GM12878 (cell line): ENCODE results near the gene SPDYE17.
"Not testable (repeated sequence)": the region's sequence is repeated elsewhere in the genome, so short reads cannot be mapped to it uniquely, and the experiment has no call there.

Experiments
- JUND ChIP-seq: IDR thresholded peaks from 2 replicates; pipeline ENCODE4 v1.6.1; 2012; ENCODE audit warnings: low read depth, mild to moderate bottlenecking, low read length, improper control_type of control experiment, moderate library complexity
- NFYB ChIP-seq: IDR thresholded peaks from 2 replicates; pipeline ENCODE4 v1.6.1; 2011; ENCODE audit warnings: low read depth, mild to moderate bottlenecking, low read length, improper control_type of control experiment, moderate library complexity; ENCODE audit not compliant: insufficient read depth
- RAD21 ChIP-seq: IDR thresholded peaks from 2 replicates; pipeline ENCODE4 v1.6.1; 2011; ENCODE audit warnings: mild to moderate bottlenecking, low read depth, low read length, moderate library complexity; ENCODE audit not compliant: insufficient read depth
- TF ChIP-seq, protein P1 (sequence below), 3 experiments: IDR thresholded peaks in 2 of 3; conservative IDR thresholded peaks in 1 of 3; 2 replicates each; pipeline ENCODE4 v1.5.1; 2011; ENCODE audit warnings: low read depth in 3 of 3, low read length in 3 of 3, mild to moderate bottlenecking in 3 of 3, control low read depth in 2 of 3, moderate library complexity in 2 of 3, inconsistent platforms in 1 of 3, mixed read lengths in 1 of 3; ENCODE audit not compliant: control insufficient read depth in 2 of 3, insufficient read depth in 1 of 3; ENCODE audit errors: extremely low read depth in 1 of 3
- TF ChIP-seq, protein P2 (sequence below): fragments of 450-650 bp; IDR thresholded peaks from 2 replicates; pipeline ENCODE4 v1.6.1; 2016; ENCODE audit warnings: mild to moderate bottlenecking

DNA sequence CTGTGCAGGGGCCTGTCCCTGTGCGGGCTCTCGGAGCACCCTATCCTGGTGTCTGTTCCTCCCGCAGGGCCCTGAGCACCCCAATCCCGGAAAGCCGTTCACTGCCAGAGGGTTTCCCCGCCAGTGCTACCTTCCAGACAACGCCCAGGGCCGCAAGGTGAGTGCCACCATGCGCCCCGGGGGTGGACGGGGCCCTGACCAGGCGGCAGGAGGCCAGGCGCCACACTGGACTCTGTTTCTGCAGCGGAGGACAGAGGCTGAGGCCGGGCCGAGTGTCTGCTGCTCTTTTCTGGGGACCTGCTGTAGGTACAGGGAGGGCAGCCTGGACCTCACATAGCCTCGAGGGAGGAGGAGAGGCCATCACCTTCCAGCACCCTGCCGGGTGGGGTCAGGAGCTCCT lies 28.0 kb downstream of the SPDYE17 start:
- not testable (repeated sequence) for TF ChIP-seq NFYB, RAD21, JUND
- TF ChIP-seq, protein P1, sequence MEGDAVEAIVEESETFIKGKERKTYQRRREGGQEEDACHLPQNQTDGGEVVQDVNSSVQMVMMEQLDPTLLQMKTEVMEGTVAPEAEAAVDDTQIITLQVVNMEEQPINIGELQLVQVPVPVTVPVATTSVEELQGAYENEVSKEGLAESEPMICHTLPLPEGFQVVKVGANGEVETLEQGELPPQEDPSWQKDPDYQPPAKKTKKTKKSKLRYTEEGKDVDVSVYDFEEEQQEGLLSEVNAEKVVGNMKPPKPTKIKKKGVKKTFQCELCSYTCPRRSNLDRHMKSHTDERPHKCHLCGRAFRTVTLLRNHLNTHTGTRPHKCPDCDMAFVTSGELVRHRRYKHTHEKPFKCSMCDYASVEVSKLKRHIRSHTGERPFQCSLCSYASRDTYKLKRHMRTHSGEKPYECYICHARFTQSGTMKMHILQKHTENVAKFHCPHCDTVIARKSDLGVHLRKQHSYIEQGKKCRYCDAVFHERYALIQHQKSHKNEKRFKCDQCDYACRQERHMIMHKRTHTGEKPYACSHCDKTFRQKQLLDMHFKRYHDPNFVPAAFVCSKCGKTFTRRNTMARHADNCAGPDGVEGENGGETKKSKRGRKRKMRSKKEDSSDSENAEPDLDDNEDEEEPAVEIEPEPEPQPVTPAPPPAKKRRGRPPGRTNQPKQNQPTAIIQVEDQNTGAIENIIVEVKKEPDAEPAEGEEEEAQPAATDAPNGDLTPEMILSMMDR (IDR thresholded peaks at IDR 0.05 in 2 of 3, conservative IDR thresholded peaks at IDR 0.05 in 1 of 3; ENCODE audit: control insufficient read depth in 2 of 3, extremely low read depth in 1 of 3, insufficient read depth in 1 of 3, low read depth in 3 of 3, low read length in 3 of 3), result not testable (repeated sequence)
- TF ChIP-seq, protein P2, sequence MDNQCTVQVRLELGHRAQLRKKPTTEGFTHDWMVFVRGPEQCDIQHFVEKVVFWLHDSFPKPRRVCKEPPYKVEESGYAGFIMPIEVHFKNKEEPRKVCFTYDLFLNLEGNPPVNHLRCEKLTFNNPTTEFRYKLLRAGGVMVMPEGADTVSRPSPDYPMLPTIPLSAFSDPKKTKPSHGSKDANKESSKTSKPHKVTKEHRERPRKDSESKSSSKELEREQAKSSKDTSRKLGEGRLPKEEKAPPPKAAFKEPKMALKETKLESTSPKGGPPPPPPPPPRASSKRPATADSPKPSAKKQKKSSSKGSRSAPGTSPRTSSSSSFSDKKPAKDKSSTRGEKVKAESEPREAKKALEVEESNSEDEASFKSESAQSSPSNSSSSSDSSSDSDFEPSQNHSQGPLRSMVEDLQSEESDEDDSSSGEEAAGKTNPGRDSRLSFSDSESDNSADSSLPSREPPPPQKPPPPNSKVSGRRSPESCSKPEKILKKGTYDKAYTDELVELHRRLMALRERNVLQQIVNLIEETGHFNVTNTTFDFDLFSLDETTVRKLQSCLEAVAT, result not testable (repeated sequence)
